PFSK-1 (cell line): ENCODE measurements around the gene SLC7A10.

Source experiments
- FOXP2 ChIP-seq: optimal IDR thresholded peaks from 2 replicates; pipeline ENCODE3; 2011; ENCODE audit warnings: borderline replicate concordance, control low read depth, inconsistent platforms; ENCODE audit not compliant: insufficient read depth; ENCODE audit errors: extremely low read length, extremely low read depth
- POLR2AphosphoS5 ChIP-seq: IDR thresholded peaks from 2 replicates; pipeline ENCODE4 v1.6.1; 2012; ENCODE audit warnings: low read depth, mild to moderate bottlenecking, control low read depth, low read length, moderate library complexity
- REST ChIP-seq, 2 experiments: IDR thresholded peaks; 2 replicates each; pipeline versions ENCODE4 v1.6.1 to v1.8.0; 2011 to 2012; ENCODE audit warnings: low read depth in 2 of 2, low read length in 2 of 2, control low read depth in 1 of 2, inconsistent platforms in 1 of 2, mild to moderate bottlenecking in 1 of 2, moderate library complexity in 1 of 2; ENCODE audit not compliant: insufficient read depth in 1 of 2
- SIN3A ChIP-seq: IDR thresholded peaks from 2 replicates; pipeline ENCODE4 v1.6.1; 2012; ENCODE audit warnings: mild to moderate bottlenecking, low read length, moderate library complexity, borderline replicate concordance; ENCODE audit not compliant: insufficient read depth
- TAF1 ChIP-seq: IDR thresholded peaks from 2 replicates; pipeline ENCODE4 v1.6.1; 2012; ENCODE audit warnings: low read length, control low read depth, borderline replicate concordance; ENCODE audit not compliant: insufficient read depth

- TF ChIP-seq REST (IDR thresholded peaks at IDR 0.05; ENCODE audit: insufficient read depth in 1 of 2, low read depth in 2 of 2, low read length in 2 of 2) (no peak), POLR2AphosphoS5 (no peak), SIN3A (no peak), TAF1 (no peak), FOXP2 (no peak)
Measured at GRCh38 chr19:33250500-33250899, 24.9 kb upstream of the SLC7A10 start.
